NCI-H187 (cell line): ENCODE results near the gene AGBL4.
A peak's percentile ranks its signal among the peaks of the same experiment; 100 is the strongest.

ENCODE experiments used
- DNase-seq, 2 experiments: peaks; one replicate each; lab custom pipeline; 2025; lab: John Stamatoyannopoulos, UW

AGBL4 gene

GRCh38 chr1:48718705-48719104, 1305.0 kb downstream of the AGBL4 start:
- DNase-seq = no peak

- no peak for DNase-seq
These were observed 1305.6 kb downstream of the AGBL4 start for GRCh38 chr1:48718116-48718630.

GRCh38 chr1:48717082-48717481, 1306.7 kb downstream of the AGBL4 start:
- DNase-seq = no peak

- no peak for DNase-seq
These were observed 1307.8 kb downstream of the AGBL4 start for GRCh38 chr1:48715921-48716320.

- no peak for DNase-seq
These were observed 1312.8 kb downstream of the AGBL4 start for GRCh38 chr1:48710915-48711314.

GRCh38 chr1:48710318-48710717, 1313.4 kb downstream of the AGBL4 start:
- DNase-seq = no peak

GRCh38 chr1:48704736-48705135, 1319.0 kb downstream of the AGBL4 start:
- no peak for DNase-seq

- DNase-seq = no peak
These were observed 1322.3 kb downstream of the AGBL4 start for GRCh38 chr1:48701445-48701844.

- peak; percentile 22 to 66 for DNase-seq
These were observed 1326.6 kb downstream of the AGBL4 start for GRCh38 chr1:48697066-48697707.

- DNase-seq = no peak
These were observed 1328.6 kb downstream of the AGBL4 start for GRCh38 chr1:48695161-48695560.

GRCh38 chr1:48693674-48694320, 1330.0 kb downstream of the AGBL4 start:
- peak in 1 of 2 experiments; percentile 13 for DNase-seq

- no peak for DNase-seq
These were observed 1330.6 kb downstream of the AGBL4 start for GRCh38 chr1:48693180-48693579.

GRCh38 chr1:48692235-48692634, 1331.5 kb downstream of the AGBL4 start:
- DNase-seq = no peak

- no peak for DNase-seq
These were observed 1332.2 kb downstream of the AGBL4 start for GRCh38 chr1:48691429-48692001.

- no peak for DNase-seq
These were observed 1335.5 kb downstream of the AGBL4 start for GRCh38 chr1:48688102-48688760.

GRCh38 chr1:48687282-48688045, 1336.3 kb downstream of the AGBL4 start:
- no peak for DNase-seq

GRCh38 chr1:48686159-48686558, 1337.6 kb downstream of the AGBL4 start:
- DNase-seq = no peak

GRCh38 chr1:48684381-48684780, 1339.4 kb downstream of the AGBL4 start:
- no peak for DNase-seq

- DNase-seq = no peak
These were observed 1339.9 kb downstream of the AGBL4 start for GRCh38 chr1:48683839-48684238.

- DNase-seq = no peak
These were observed 1342.1 kb downstream of the AGBL4 start for GRCh38 chr1:48681476-48682305.

GRCh38 chr1:48680411-48681035, 1343.2 kb downstream of the AGBL4 start:
- no peak for DNase-seq
